Peyer's patch (tissue), 4 donors: ENCODE measurements around the gene PLPP7. TPM values are rescaled to one million over a fixed set of nuclear protein-coding genes. Genes with fewer than 3 reads are reported as not detected.
"Not testable (repeated sequence)": the region's sequence is repeated elsewhere in the genome, so short reads cannot be mapped to it uniquely, and the experiment has no call there.

Source experiments
- DNase-seq, 3 donors: peaks; one replicate each; pipeline ENCODE4 v3.0.0-alpha.2; 2017 to 2019
- H3K27ac ChIP-seq, 4 donors: fragments of 200-600 bp; sonication (generic); one replicate each; pipeline ENCODE4 v1.5.1; 2016 to 2019
- H3K27me3 ChIP-seq, 2 donors: fragments of 200-600 bp; sonication (generic); one replicate each; pipeline ENCODE4 v1.5.1; 2019
- H3K36me3 ChIP-seq, 3 donors: fragments of 200-600 bp; sonication (generic); one replicate each; pipeline ENCODE4 v1.5.1; 2016 to 2019
- H3K4me1 ChIP-seq, 4 donors: fragments of 200-600 bp; sonication (generic); one replicate each; pipeline ENCODE4 v1.5.1; 2016 to 2019
- H3K4me3 ChIP-seq, 4 donors: fragments of 200-600 bp; sonication (generic); 1 replicate in 3 of 4; 2 replicates in 1 of 4; pipeline ENCODE4 v1.5.1; 2016 to 2019; ENCODE audit warnings: mild to moderate bottlenecking in 1 of 4
- H3K9me3 ChIP-seq, 4 donors: fragments of 200-600 bp; sonication (generic); one replicate each; pipeline ENCODE4 v1.5.1; 2016 to 2019; ENCODE audit warnings: mild to moderate bottlenecking in 1 of 4
- CTCF ChIP-seq, 6 experiments: fragments of 450-650 bp in 4 of 6; fragments of 200-600 bp in 2 of 6; sonication (generic) in 1 of 6; IDR thresholded peaks; one replicate each; pipeline ENCODE4 v1.5.1; 2017 to 2019; ENCODE audit warnings: antibody characterized with exemption in 6 of 6, mild to moderate bottlenecking in 3 of 6, moderate library complexity in 1 of 6
- POLR2A ChIP-seq, 2 donors: fragments of 450-650 bp; IDR thresholded peaks; one replicate each; pipeline ENCODE4 v1.5.1; 2017; ENCODE audit warnings: antibody characterized with exemption in 2 of 2, mild to moderate bottlenecking in 2 of 2, moderate library complexity in 2 of 2
- total RNA-seq, 4 donors: library from RNA; depleted of rRNA; stranded (reverse); fragments of >200 nt; gene quantifications; one replicate each; pipeline ENCODE4 v1.1.0, GENCODE V29; 2016

PLPP7 gene
- 1 to 10 TPM; 1.3 to 3.3 (median 2.4) TPM for total RNA-seq

DNA sequence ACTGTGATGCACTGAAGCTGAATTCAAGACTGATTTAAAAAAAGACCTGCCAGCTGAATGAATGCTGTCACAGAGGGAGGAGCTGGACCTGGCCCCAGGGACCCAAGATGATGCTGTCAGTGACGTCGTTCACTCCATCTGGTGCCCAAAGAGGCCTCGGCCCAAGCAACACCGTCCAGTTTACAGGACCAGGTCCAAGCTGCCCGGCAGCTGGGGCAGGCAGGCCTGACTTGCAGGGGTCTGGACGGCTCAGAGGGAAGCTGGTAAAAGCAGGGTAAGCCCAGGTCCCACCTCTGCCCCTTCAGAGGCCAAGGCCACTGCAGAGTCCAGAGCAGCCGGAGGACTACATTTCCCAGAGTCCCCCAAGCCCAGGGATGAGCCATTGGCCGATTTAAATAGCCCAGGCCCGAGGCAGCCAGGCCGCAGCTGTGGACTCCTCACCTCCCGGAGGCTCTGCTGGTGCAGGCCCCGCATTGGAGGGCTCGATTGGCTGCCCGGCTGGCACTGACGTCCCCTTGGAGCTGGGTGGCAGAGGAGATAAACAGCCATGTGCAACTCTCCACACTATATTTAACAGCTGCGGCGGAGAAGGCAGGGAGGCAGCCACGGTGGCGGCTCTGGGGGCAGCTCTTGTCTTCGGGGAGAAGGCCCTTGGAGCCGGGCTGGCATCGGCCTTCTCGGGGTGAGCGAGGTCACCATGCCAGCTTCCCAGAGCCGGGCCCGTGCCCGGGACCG is at the start of gene PLPP7:
PLPP7 (plus strand) TSS at position 423 of the 735 bp plus-strand sequence; CDS start at position 698, 275 bp downstream.
- Histone ChIP-seq H3K4me3 (peak within 1 kb of the TSS; percentile 9 to 49 (median 33)), H3K27me3 (no peaks in the 10 kb centered on the region), H3K9me3 (no peaks in the 10 kb centered on the region), H3K4me1 (no peaks in the 10 kb centered on the region), H3K36me3 (no peaks in the 10 kb centered on the region), H3K27ac (peak within 1 kb of the TSS in 2 of 4 donors; percentile 3 to 43)
- DNase-seq: peak in 2 of 3 donors; percentile 25 to 49
- no peak for TF ChIP-seq CTCF (IDR thresholded peaks at IDR 0.05)
- TF ChIP-seq POLR2A (IDR thresholded peaks at IDR 0.05): no peak

- Histone ChIP-seq H3K4me3 (no peak overlapping the region), H3K36me3 (peaks cover 0 to 3% (median 0%) of the 10 kb centered on the region in 3 donors), H3K27me3 (no peaks in the 10 kb centered on the region), H3K27ac (no peak overlapping the region), H3K4me1 (peaks cover 0 to 21% (median 9%) of the 10 kb centered on the region in 4 donors), H3K9me3 (no peaks in the 10 kb centered on the region)
- DNase-seq: peak in 1 of 3 donors; percentile 31
- TF ChIP-seq CTCF (IDR thresholded peaks at IDR 0.05): no peak
- no peak for TF ChIP-seq POLR2A (IDR thresholded peaks at IDR 0.05)
Measured at GRCh38 chr9:131240047-131240921, 49.2 kb upstream of the PLPP7 start.

GRCh38 chr9:131244331-131244730 is 45.2 kb upstream of the PLPP7 start:
- not testable (repeated sequence) for H3K27ac ChIP-seq, H3K36me3 ChIP-seq

GRCh38 chr9:131246618-131247017 is 42.9 kb upstream of the PLPP7 start:
- TF ChIP-seq POLR2A (IDR thresholded peaks at IDR 0.05): no peak
- TF ChIP-seq CTCF (IDR thresholded peaks at IDR 0.05): no peak
- H3K4me3 ChIP-seq: no peak overlapping the region
- H3K36me3 ChIP-seq: no peaks in the 10 kb centered on the region
- no peaks in the 10 kb centered on the region for H3K9me3 ChIP-seq
- no peak for DNase-seq
- no peak overlapping the region for H3K27ac ChIP-seq
- H3K4me1 ChIP-seq: peaks cover 0 to 2% (median 0%) of the 10 kb centered on the region in 4 donors
- H3K27me3 ChIP-seq: no peaks in the 10 kb centered on the region

More at GRCh38 chr9:131244331-131244730, 45.2 kb upstream of the PLPP7 start:
- H3K4me3 ChIP-seq, H3K9me3 ChIP-seq, H3K4me1 ChIP-seq, H3K27me3 ChIP-seq: not testable (repeated sequence)
- DNase-seq: peak in 1 of 3 donors; percentile 15

DNA sequence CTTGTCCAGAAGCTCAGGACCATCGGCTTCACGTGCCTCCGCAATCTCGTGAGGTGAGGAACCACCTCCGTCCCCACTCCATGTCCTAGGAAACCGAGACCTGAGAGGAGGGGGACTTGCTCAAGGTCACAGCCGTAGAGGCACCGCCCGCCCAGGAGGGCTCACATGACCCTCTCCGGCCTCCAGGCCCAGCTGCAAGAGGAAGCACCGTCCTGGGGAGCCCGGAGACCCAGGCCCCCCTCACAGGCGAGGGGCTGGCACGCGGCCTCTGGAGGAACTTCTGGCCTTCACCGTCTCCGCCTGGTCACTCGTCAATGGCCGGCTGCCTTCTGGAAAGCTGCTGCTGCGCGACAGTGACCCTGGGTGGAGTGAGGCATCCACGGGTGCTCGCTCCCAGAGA is 37.4 kb upstream of the PLPP7 start:
- TF ChIP-seq CTCF (IDR thresholded peaks at IDR 0.05) (no peak), POLR2A (IDR thresholded peaks at IDR 0.05) (no peak)
- Histone ChIP-seq H3K4me3 (peak overlapping the region; percentile 17 to 37 (median 37)), H3K27ac (peak overlapping the region; percentile 56 to 92 (median 65)), H3K27me3 (no peaks in the 10 kb centered on the region), H3K4me1 (peaks cover 0 to 41% (median 17%) of the 10 kb centered on the region in 4 donors), H3K9me3 (no peaks in the 10 kb centered on the region), H3K36me3 (no peaks in the 10 kb centered on the region)
- no peak for DNase-seq
